Left kidney (tissue), 2 donors: ENCODE results near the gene MEGF6. TPM values are rescaled to one million over a fixed set of nuclear protein-coding genes. Genes with fewer than 3 reads are reported as not detected.

Experiments
- DNase-seq: peaks from one replicate; pipeline ENCODE4 v3.0.0-alpha.2; 2013
- polyA plus RNA-seq: library from polyadenylated mRNA; unstranded; fragments of 120-200 nt; gene quantifications from one replicate; pipeline ENCODE4 v1.2.1, GENCODE V29; 2013; ENCODE audit not compliant: insufficient read length

Gene MEGF6
- polyA plus RNA-seq, 1 donor, result 8.6 TPM

DNA sequence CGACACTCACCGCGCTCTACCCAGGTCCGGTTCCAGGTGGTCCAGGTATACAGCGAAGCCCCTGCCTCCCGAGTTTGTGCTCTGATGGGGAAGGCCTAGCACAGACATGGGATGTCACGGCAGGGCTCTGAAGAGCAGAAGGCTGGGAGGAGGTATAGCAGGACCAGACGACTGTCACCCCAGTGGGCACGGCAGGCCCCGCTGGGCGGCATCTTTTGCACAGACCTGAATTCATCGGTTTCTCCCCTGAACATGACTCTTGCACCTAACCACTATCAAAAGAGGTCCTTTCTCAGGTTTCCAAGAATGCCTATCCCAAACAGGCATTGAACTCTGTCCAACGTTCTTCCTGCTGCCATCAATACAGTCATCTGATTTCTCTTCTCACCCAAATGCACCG is 126.3 kb downstream of the MEGF6 start:
- no peak for DNase-seq

DNA sequence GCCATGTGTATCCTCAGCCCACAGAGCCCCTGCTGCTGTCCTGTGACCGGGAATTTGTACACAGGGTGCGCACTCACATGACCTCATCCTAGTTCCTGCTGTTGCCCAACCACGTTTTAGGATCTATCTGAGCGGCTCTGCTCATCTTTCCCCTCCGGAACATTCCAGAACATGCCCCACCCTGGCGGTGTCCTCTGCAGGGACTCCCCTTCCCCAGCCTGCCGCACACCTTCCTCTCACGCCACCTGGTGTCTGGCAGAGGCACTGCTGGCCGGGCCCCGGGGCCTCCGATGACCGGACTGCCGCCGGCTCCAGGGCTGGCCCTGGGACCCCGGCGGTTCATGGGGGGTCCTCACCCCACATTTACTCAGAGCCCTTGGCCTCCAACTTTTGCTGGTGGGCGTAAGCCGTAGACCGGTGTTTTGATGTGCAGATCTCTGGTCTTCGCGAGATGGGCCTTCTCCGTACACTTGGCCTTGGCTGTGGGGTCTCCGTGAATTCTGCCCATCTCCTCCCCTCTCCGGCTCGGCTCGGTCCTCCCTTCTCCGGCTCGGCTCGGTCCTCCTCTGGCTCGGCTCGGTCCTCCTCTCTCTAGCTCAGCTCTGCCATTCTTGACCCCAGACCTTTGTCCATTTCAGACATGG is 127.4 kb downstream of the MEGF6 start:
- peak; percentile 15 for DNase-seq

DNA sequence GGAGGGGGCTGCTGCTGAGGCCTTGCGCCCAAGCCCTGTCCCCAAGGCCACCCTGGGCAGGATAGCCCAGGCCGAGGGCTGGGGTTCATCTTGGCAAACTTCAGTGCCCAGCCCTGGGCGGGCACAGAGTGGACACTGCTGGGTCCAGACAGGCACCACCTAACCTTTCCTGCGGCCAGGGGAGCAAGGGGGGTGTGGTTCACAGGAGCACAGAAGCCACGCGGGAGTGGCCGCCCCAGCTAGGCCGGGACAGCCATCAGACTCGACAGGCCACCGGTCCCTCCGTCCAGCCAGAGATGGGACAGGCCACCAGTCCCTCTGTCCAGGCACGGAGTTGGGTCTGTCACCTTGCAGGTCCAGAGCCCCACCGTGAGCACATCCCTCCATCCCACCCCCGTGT is 127.9 kb downstream of the MEGF6 start:
- DNase-seq, result no peak

DNA sequence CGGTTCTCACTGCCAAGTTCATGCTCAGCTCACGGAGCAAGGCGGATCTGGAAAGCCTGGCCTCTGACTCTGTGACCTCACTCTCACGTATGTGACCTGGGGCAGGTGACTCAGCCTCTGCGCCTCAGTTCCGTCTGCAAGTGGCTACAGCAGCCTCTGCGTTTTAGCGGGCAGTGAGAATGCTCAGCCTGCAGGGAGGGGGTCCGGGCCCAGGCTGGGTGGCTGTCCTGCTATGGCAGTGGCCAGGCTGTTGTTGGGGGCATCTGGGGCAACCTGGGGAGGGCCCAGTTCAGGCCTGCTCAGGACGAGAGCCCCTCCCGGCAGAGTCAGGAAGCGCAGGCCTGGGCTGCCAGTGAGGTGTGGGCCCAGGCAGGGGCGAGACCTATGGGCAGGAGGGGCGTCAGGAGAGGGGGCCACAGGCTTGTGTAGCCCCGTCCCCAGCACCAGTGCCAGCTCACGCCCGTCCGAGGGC is 128.9 kb downstream of the MEGF6 start:
- DNase-seq, result no peak

DNA sequence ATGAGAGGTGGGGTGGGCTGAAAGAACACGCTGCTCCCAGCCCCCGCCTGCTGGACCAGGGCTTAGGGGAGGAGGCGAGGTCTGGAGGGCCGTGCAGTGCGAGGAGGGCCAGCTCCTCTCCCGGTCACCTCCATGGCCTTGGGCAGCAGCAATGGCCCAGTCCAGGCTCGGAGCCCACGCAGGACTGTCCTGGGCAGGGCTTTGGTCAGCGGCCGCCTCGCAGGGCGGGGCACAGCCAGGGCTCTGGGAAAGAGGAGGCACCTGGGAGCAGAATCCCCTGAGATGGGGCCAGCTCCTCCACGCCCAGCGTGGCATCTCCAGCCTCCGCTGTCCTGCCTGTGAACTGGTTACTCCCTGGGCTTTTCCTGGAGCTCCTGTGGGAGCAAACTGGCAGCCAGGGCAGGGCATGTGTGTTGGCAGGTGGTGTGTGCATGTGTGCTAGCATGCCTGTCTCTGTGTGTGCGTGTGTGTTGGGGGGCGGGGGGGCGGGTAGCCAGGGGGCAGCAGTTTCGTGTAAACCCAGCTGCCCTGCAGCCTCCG is 129.4 kb downstream of the MEGF6 start:
- no peak for DNase-seq

DNA sequence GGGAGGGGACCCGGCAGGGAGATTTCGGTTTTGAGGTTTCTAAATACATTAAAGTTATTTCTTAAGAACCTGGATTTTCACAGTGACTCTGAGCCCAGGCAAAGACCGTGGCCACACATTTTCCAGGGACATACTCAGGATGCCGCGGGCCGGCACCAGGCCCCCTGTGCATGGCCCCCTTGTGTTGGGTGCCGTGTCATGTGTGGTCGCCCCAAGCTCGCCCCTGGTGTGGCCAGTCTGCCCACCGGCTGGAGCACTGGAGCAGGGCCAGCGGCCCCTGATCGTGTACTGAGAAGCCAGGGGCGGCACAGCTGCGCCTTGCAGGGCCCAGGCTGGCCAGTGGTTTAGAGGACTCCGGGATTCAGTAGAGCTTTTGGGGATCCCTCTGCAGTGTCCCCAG is 130.3 kb downstream of the MEGF6 start:
- DNase-seq, result no peak

DNA sequence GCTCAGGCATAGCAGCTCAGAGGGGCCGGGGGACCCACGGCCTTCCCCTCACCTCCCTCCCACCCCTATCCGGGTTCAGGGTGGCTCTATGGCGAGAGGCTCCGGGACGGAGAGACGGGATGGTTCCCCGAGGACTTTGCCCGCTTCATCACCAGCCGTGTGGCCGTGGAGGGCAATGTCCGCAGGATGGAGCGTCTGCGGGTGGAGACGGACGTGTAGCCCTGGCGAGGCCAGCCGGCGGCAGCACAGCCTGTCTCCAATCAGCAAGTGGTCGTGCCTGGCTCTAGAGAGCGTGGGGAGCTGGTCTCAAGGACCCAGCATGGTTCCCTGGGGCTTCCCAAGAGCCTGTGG is 131.0 kb downstream of the MEGF6 start:
- DNase-seq, result no peak

DNA sequence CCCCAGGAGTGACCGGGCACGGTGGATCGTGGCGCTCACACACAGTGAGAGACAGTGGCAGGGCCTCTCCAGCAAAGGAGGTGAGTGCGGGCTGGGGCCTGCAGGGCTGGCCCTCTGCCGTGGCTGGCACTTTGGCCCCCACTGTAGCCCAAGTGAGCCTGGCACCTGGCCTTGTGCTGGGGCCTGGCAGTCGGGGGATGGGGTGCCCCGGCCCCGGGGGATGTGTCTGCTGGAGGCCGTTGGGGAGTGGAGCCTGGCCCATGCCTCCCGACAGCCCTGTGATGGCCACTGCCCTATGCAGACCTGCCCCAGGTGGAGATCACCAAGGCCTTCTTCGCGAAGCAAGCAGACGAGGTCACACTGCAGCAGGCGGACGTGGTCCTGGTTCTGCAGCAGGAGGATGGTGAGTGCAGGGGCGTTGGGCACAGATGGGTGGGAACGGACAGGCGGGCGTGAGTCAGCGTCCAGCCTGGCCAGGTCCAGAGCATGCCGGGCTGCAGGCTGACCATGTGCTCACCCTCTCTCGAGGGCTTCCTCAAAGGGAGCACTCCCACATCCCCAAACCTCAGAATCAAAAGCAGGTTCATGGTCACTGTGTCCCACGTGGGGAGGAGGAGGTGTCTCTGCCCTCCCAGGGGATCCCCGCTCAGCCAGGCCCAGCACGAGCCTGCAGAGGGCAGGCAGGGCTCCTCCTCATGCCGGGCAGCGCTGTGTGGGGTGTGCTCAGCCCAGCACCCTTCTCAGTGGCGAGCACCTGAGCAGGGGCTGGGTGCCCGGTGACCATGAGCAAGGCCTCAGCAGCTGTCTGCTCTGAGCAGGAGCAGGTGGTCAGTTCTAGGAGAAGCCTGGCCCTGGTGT is 131.6 kb downstream of the MEGF6 start:
- no peak for DNase-seq

DNA sequence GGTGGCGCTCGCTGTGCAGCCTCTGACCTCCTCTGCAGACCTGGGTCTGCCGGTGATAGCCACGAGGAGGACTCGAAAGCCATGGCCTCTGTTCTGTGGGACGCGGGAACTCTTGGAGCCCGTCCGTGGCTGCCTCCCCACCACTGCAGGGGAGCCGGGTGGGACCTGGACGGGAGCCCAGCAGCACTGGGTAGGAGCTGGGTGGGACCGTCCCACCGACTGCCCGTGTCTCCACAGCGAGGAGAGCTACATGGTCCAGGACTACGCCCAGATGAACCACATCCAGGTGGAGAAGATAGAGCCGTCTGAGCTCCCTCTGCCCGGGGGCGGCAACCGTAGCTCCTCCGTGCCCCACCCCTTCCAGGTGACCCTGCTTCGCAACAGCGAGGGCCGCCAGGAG is 133.1 kb downstream of the MEGF6 start:
- DNase-seq, result no peak

DNA sequence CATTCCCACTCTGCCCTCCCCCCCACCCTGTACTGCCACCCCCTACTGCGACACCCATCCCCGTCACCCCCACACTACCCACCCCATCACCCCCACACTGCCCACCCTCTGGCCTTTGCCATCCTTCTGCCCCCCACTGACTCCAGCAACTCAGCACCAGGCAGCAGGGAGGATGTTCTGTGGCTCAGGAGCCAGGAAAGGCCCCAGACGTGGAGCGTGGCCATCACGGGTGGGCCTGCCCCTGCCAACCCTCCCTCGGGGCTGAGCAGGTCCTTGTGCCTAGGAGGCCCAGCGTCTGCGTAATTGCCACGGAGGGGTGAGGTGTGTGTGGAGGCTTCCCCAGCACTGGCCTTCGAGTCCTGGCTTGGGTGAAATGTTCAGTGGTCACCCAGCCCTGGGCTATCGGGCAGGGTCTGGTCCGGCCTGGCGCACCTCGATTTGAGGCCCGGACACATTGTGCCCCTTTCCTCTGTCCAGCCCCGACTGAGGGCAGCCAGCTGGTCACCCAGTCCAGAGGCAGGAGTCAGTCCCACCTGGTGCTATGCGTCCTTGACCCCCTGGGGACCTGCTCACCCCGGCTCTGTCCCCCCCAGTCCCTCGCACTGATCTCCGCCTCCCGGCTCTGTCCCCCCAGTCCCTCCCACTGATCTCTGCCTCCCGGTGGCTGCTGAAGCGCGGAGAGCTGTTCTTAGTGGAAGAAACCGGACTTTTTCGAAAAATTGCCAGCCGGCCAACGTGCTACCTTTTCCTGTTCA is 133.9 kb downstream of the MEGF6 start:
- DNase-seq, result no peak

DNA sequence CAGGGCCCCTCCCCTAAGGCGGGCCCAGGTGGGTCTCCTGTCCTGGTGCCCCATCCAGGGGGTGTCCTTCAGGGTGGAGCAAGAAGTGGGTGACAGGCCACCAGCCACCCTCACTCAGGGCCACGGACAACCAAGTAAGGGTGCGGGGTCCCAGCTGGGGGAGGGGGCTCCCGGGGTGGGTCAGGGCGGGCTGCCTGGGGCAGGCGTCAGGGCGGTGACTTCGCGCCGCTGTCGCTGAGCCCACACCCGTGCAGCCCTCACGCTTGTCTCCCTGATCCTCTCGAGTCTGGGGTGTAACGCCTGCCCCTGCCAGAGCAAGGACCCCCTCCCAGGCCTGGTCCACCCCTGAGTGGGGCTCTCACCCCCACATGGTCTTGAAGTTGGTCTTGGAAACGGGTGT is 134.6 kb downstream of the MEGF6 start:
- no peak for DNase-seq

DNA sequence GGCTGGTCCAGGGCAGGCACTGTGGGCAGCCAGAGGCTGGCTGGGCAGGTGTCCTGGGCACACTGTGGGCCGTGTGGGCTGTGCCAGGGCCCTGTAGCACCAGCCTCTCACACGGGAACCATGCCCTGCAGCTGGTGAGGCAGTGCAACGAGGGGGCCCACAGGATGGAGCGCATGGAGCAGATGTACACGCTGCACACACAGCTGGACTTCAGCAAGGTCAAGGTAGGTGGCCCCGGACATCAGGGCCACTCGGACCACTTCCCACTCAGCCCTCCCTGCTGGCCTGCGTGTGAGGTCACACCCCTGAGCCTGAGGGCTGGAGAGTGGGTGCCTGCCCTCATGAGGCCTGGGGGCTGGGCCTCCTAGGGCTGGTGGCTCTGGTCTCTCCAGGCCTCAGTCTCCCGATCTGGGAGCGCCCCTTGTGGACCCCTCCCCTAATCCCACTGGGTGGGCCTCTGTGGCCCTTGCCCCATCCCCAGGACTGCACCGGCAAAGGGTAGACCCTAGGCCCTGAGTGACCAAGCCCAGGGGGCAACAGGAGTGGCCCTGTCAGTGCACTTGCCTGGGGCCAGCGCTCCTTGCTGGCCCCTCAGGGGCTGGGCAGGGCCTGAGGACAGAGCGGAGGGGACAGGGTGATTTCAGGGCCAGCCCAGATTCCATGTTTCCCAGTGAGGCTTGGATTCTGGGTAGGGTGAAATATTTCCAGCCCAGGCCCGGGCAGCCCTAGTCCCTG is 135.3 kb downstream of the MEGF6 start:
- DNase-seq, result no peak

DNA sequence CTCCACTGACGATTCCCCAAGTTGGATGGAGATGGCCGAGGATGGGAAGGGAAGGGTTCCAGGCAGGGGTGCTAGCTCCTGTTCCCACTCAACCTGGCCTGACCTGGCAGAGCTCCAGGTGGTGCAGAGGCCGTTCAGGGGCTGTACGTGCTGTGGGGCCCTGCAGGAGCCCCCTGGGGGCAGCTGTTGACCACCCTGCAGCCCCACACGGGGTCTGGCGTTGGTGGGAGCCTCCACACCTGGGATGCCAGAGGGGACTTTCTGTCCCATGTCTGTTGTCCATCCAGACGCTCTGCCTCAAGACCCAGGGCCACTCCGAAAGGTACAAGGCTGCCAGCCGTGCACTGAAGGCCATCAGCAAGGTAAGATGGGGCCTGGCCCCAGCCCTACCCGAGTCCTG is 136.9 kb downstream of the MEGF6 start:
- no peak for DNase-seq

DNA sequence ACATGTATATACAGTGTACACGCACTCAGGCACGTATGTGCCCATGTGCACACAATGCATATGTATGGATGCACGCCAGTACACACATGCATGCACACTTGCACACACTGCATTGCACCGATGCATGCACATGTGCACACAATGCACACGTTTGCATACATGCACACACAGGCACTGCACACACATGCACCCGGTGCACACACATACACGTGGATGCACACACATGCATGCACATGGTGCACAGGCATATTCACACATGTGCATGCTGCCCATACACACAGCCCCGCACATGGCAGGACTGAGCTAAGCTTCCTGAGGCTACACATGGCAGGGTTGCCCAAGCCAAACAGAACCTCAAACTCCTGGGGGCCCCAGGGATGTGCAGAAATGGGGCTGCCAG is 137.3 kb downstream of the MEGF6 start:
- DNase-seq, result no peak

DNA sequence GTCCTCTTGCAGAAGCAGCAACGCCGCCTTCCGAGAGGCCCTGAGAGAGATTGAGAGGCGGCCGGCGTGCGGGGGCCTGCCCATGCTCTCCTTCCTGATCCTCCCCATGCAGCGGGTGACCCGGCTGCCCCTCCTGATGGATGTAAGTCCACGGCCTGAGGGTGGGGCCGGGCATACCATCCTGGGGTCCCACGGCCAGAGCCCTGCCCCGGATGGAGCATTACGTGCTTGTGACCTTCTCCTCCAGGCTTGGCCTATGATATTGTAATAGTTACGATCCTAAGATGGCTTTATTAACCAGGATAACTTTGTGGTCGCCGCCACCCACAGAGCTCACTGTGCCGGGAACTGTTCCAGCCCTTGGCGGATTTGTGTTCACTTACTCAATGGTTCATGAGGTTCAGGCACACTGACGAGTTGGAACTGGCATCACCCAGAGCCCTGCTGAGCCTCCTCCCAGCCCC is 137.9 kb downstream of the MEGF6 start:
- no peak for DNase-seq

DNA sequence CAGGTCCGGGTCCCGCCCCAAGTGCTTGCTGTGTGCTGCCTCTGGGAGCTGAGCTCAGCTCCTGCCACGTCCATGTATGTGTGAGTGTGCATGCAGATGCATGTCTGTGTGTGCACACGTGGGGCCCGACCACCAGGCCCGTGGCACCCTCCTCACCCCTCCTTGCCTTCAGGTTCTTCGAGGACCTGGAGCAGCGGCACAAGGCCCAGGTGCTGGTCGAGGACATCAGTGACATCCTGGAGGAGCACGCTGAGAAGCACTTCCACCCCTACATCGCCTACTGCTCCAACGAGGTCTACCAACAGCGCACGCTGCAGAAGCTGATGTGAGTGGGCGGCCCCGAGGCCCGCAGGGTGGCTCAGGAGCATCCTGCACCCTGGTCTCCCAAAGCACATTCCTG is 138.4 kb downstream of the MEGF6 start:
- DNase-seq, result no peak

DNA sequence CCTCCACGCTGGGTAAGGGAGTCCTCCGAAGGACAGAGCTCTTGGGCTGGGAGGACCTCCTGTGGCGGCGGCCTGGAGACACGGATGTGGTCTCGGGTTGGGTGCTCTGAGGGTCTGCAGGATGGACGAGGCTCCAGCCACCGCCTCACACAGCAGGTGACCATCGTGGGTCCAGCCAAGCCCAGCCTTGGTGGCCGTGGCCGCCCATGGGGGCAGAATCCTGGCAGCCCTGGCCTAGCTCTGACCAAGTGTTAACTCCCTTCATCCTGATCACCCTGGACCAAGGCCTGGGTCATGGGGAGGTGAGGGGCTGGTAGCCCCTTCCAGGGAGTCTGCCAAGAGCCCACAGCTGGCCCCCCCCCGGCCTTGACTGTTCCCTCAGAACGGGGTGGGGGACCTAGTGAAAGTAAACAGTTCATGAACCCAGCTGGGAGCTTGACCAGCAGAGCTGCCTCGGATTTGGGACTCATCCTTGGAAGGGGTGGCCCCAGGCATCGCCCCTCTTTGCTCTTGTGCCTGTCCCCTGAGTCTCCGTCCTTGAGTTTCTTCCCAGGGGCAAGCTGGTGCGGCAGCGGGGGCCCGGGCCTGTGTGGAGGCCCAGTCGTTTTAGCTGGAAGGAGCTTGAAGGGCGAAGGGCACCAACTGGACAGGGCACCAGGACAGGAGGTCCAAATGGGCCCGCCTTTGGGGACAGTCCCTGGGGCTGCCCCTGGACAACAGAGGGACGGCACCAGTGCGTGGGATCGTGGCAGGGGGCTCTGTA is 139.0 kb downstream of the MEGF6 start:
- DNase-seq, result no peak

DNA sequence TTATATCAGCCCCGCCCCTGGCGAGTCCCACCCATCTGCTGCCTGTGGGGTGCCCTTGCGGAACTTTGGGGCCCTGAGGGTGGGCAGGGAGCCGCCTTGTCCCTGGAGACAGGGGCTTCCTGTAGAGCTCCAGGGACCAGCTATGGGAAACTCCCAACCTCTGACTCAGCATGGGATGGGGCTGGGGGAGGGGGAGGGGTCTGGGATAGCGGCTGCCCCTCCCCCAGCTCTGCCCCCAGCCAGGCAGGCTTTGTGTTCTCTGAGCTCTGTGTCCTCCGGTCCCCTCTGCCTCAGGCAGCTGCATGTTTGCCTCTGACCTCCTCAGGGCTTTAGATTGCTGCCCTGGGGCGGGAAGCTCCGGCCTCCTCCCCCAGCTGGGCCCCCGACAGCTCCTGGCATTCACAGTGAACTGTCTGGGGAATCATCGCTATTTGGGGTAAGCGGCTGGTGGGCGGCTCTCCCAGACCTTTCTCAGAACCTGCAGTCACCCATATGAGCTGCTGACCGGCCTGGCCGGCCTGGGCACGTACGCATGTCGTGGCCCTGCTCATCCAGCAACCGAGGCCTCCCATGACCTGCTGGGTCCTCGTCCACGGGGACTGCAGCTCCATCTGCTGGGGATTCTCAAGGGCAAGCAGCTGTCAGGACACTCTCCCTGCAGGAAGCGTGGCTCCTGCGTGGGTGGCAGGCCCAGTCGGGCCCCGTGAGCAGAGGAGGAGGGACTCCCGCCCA is 139.8 kb downstream of the MEGF6 start:
- no peak for DNase-seq

DNA sequence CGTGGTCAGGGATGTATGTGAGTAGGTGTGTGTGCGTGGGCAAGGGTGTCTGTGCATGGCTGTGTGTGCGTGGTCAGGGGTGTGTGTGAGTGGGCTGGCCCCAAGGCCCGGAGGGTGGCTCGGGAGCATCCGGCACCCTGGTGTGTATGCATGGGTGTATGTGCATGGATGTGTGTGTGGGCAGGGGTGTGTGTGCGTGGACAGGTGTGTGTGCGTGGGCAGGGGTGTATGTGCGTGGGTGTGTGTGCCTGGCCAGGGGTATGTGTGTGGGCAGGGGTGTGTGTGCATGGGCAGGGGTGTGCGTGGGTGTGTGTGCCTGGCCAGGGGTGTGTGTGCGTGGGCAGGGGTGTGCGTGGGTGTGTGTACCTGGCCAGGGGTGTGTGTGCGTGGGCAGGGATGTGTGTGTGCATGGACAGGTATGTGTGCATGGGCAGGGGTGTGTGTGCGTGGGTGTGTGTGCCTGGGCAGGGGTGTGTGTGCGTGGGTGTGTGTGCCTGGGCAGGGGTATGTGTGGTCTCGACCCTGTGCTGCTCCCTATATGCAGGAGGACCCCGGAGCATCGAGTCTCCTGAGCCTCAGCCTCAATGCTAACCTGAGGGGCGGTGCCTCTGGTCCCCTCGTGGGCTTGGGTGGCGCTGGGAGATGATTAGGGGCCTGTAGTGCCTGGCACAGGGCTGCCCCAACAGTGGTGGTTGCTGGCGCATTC is 140.5 kb downstream of the MEGF6 start:
- no peak for DNase-seq
